H9 (cell line): Measurements from ENCODE around the gene XRRA1. TPM values are rescaled to one million over a fixed set of nuclear protein-coding genes. Genes with fewer than 3 reads are reported as not detected.

ENCODE experiments used
- DNase-seq: peaks from one replicate; pipeline ENCODE4 v3.0.0-alpha.2; 2017
- H2AFZ ChIP-seq: one replicate; pipeline ENCODE4 v1.6.1; 2013; ENCODE audit warnings: mild to moderate bottlenecking, low read length, control low read depth, moderate library complexity
- H2AK5ac ChIP-seq: 2 replicates; pipeline ENCODE4 v1.6.1; 2013; ENCODE audit warnings: low read length, control low read depth, mixed read lengths; ENCODE audit not compliant: insufficient read length
- H2BK120ac ChIP-seq: one replicate; pipeline ENCODE4 v1.6.1; 2013; ENCODE audit warnings: low read depth, mild to moderate bottlenecking, low read length, control low read depth, inconsistent platforms; ENCODE audit not compliant: poor library complexity, severe bottlenecking
- H2BK12ac ChIP-seq: 2 replicates; pipeline ENCODE4 v1.6.1; 2013; ENCODE audit warnings: low read length, control low read depth, mixed read lengths, low read depth; ENCODE audit not compliant: insufficient read length
- H2BK15ac ChIP-seq: 2 replicates; pipeline ENCODE4 v1.6.1; 2013; ENCODE audit warnings: low read depth, low read length, control low read depth
- H2BK20ac ChIP-seq: one replicate; pipeline ENCODE4 v1.6.1; 2013; ENCODE audit warnings: low read depth, mild to moderate bottlenecking, low read length, control low read depth, inconsistent platforms; ENCODE audit not compliant: poor library complexity, severe bottlenecking
- H2BK5ac ChIP-seq: 2 replicates; pipeline ENCODE4 v1.6.1; 2013; ENCODE audit warnings: low read length, control low read depth, mixed read lengths; ENCODE audit not compliant: insufficient read length
- H3K14ac ChIP-seq: 2 replicates; pipeline ENCODE4 v1.6.1; 2013; ENCODE audit warnings: low read length, control low read depth; ENCODE audit not compliant: insufficient read depth
- H3K18ac ChIP-seq: 2 replicates; pipeline ENCODE4 v1.6.1; 2013; ENCODE audit warnings: low read depth, mild to moderate bottlenecking, mixed read lengths, low read length, control low read depth; ENCODE audit not compliant: insufficient read length
- H3K23ac ChIP-seq: 2 replicates; pipeline ENCODE4 v1.6.1; 2013; ENCODE audit warnings: low read length, control low read depth, mixed read lengths, low read depth; ENCODE audit not compliant: insufficient read length
- H3K23me2 ChIP-seq: 2 replicates; pipeline ENCODE4 v1.6.1; 2013; ENCODE audit warnings: low read depth, mild to moderate bottlenecking, mixed read lengths, low read length, control low read depth; ENCODE audit not compliant: insufficient read length, poor library complexity, severe bottlenecking
- H3K27ac ChIP-seq: 2 replicates; pipeline ENCODE4 v1.5.1; 2013; ENCODE audit warnings: low read length, control low read depth, mixed read lengths, low read depth; ENCODE audit not compliant: insufficient read length
- H3K27me3 ChIP-seq: 2 replicates; pipeline ENCODE4 v1.6.1; 2013; ENCODE audit warnings: low read length, control low read depth, inconsistent platforms; ENCODE audit not compliant: insufficient read depth
- H3K4ac ChIP-seq: 2 replicates; pipeline ENCODE4 v1.6.1; 2013; ENCODE audit warnings: low read depth, mild to moderate bottlenecking, control low read depth, inconsistent platforms, low read length, moderate library complexity
- H3K4me1 ChIP-seq: 2 replicates; pipeline ENCODE4 v1.6.1; 2013; ENCODE audit warnings: low read length, control low read depth, inconsistent platforms; ENCODE audit not compliant: insufficient read depth
- H3K4me2 ChIP-seq: 2 replicates; pipeline ENCODE4 v1.6.1; 2013; ENCODE audit warnings: low read length, control low read depth, mixed read lengths; ENCODE audit not compliant: insufficient read length, insufficient read depth
- H3K56ac ChIP-seq: 2 replicates; pipeline ENCODE4 v1.6.1; 2013; ENCODE audit warnings: low read depth, mild to moderate bottlenecking, mixed read lengths, low read length, control low read depth; ENCODE audit not compliant: insufficient read length
- H3K79me1 ChIP-seq: 2 replicates; pipeline ENCODE4 v1.6.1; 2013; ENCODE audit warnings: low read depth, mild to moderate bottlenecking, moderate library complexity, low read length, control low read depth, inconsistent platforms; ENCODE audit not compliant: insufficient read depth, poor library complexity, severe bottlenecking
- H3K79me2 ChIP-seq: 2 replicates; pipeline ENCODE4 v1.6.1; 2013; ENCODE audit warnings: low read length, control low read depth, inconsistent platforms; ENCODE audit not compliant: insufficient read depth
- H3K9ac ChIP-seq: 2 replicates; pipeline ENCODE4 v1.6.1; 2013; ENCODE audit warnings: low read length, control low read depth, mixed read lengths; ENCODE audit not compliant: insufficient read length; ENCODE audit errors: extremely low read depth
- H3K9me3 ChIP-seq: one replicate; pipeline ENCODE4 v1.6.1; 2013; ENCODE audit warnings: low read depth, low read length, inconsistent platforms; ENCODE audit not compliant: control insufficient read depth
- H3T11ph ChIP-seq: one replicate; pipeline ENCODE4 v1.6.1; 2013; ENCODE audit warnings: mild to moderate bottlenecking, low read length, control low read depth, inconsistent platforms
- H4K20me1 ChIP-seq: one replicate; pipeline ENCODE4 v1.6.1; 2013; ENCODE audit not compliant: control insufficient read depth, insufficient read length, insufficient read depth
- H4K5ac ChIP-seq: 2 replicates; pipeline ENCODE4 v1.6.1; 2013; ENCODE audit warnings: low read depth, mild to moderate bottlenecking, mixed read lengths, low read length, control low read depth; ENCODE audit not compliant: insufficient read length
- H4K8ac ChIP-seq: replicated peaks from 2 replicates; pipeline ENCODE4 v1.6.1; 2013; ENCODE audit warnings: low read length, control low read depth, mixed read lengths, low read depth; ENCODE audit not compliant: insufficient read length
- H4K91ac ChIP-seq: 2 replicates; pipeline ENCODE4 v1.6.1; 2013; ENCODE audit warnings: low read depth, mild to moderate bottlenecking, moderate library complexity, mixed read lengths, low read length, control low read depth; ENCODE audit not compliant: insufficient read length
- H3K27ac Mint-ChIP-seq, 3 experiments: 2 replicates in 2 of 3; 3 replicates in 1 of 3; pipeline ENCODE4 v1.8.0; 2020 to 2021; ENCODE audit warnings: mixed read lengths in 3 of 3, mild to moderate bottlenecking in 1 of 3, moderate library complexity in 1 of 3
- H3K27me3 Mint-ChIP-seq: 2 replicates; pipeline ENCODE4 v1.8.0; 2021; ENCODE audit warnings: low read depth, mild to moderate bottlenecking, moderate library complexity, mixed read lengths
- H3K36me3 Mint-ChIP-seq, 3 experiments: 2 replicates in 2 of 3; 3 replicates in 1 of 3; pipeline ENCODE4 v1.8.0; 2020 to 2021; ENCODE audit warnings: low read depth in 3 of 3, mixed read lengths in 3 of 3; ENCODE audit not compliant: insufficient read depth in 1 of 3
- H3K4me1 Mint-ChIP-seq, 2 experiments: 2 replicates each; pipeline ENCODE4 v1.8.0; 2020; ENCODE audit warnings: mixed read lengths in 2 of 2
- H3K4me3 Mint-ChIP-seq, 2 experiments: 2 replicates in 1 of 2; 3 replicates in 1 of 2; pipeline ENCODE4 v1.8.0; 2020 to 2021; ENCODE audit warnings: mild to moderate bottlenecking in 2 of 2, mixed read lengths in 2 of 2, moderate library complexity in 1 of 2
- H3K9me3 Mint-ChIP-seq, 2 experiments: 2 replicates in 1 of 2; 3 replicates in 1 of 2; pipeline ENCODE4 v1.8.0; 2020; ENCODE audit warnings: mild to moderate bottlenecking in 2 of 2, mixed read lengths in 2 of 2, moderate library complexity in 1 of 2
- WGBS: extraction: QIAGEN DNeasy Blood & Tissue Kit; methylation state at CpG from one replicate; pipeline ENCODE4 v1.1.7; 2013; ENCODE audit warnings: missing lambda C conversion rate, low lambda C conversion rate, mixed read lengths; ENCODE audit not compliant: insufficient read length; ENCODE audit errors: extremely low coverage; 5-methylcytosine and 5-hydroxymethylcytosine counted together
- total RNA-seq: library from RNA; stranded (reverse); gene quantifications from 2 replicates; pipeline ENCODE4 v1.2.1, GENCODE V29; 2021
- TF ChIP-seq, protein P1 (sequence below): fragments of 200-600 bp; sonication (generic); conservative IDR thresholded peaks from 3 replicates; pipeline ENCODE4 v1.8.0; 2021; ENCODE audit warnings: antibody characterized with exemption, mild to moderate bottlenecking

XRRA1 gene
- total RNA-seq, 1 experiment from 2014 or later, result 4.5 TPM

DNA sequence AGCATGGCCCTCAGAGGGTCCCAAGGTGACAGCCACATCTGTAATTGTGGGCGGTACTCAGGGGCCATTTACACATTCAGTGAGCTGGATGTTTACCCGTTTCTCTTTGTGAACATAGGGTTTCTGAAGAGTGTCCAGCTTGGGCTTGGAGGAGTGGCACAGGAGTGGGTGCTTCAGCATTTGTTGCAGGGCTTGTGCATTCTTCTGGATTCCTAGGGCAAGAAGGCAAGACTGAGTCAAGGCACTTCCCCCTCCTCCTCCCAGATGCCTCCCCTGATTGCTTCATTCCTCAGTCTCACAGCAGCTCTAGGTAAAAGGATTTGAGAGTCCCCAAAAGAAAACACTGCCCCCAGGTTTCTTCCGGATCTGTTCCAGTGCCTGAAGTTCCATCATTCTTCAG lies 104.8 kb downstream of the XRRA1 start:
- H3K27me3 Mint-ChIP-seq, result no peaks in the 10 kb centered on the region
- no peak overlapping the region; a peak in 1 of 7 replicates for H3K27ac Mint-ChIP-seq
- no peak overlapping the region for H2AK5ac ChIP-seq
- H4K5ac ChIP-seq, result no peak overlapping the region
- no peak overlapping the region for H2BK15ac ChIP-seq
- no CpG with 5 or more reads among the region's 3 CpGs for WGBS
- no peak overlapping the region for H2AFZ ChIP-seq
- no peak overlapping the region for H3K18ac ChIP-seq
- no peak overlapping the region for H2BK120ac ChIP-seq
- H3K4me3 Mint-ChIP-seq, result no peak overlapping the region
- H2BK20ac ChIP-seq, result no peak overlapping the region
- H3K9ac ChIP-seq, result no peak overlapping the region
- no peak overlapping the region for H4K8ac ChIP-seq
- no peak overlapping the region for H3K14ac ChIP-seq
- H3K4me1 Mint-ChIP-seq, result peaks cover 11 to 13% of the 10 kb centered on the region in 2 experiments
- H3K79me2 ChIP-seq, result no peaks in the 10 kb centered on the region
- H3K27ac ChIP-seq, result no peak overlapping the region
- H3K27me3 ChIP-seq, result no peaks in the 10 kb centered on the region
- TF ChIP-seq, protein P1, sequence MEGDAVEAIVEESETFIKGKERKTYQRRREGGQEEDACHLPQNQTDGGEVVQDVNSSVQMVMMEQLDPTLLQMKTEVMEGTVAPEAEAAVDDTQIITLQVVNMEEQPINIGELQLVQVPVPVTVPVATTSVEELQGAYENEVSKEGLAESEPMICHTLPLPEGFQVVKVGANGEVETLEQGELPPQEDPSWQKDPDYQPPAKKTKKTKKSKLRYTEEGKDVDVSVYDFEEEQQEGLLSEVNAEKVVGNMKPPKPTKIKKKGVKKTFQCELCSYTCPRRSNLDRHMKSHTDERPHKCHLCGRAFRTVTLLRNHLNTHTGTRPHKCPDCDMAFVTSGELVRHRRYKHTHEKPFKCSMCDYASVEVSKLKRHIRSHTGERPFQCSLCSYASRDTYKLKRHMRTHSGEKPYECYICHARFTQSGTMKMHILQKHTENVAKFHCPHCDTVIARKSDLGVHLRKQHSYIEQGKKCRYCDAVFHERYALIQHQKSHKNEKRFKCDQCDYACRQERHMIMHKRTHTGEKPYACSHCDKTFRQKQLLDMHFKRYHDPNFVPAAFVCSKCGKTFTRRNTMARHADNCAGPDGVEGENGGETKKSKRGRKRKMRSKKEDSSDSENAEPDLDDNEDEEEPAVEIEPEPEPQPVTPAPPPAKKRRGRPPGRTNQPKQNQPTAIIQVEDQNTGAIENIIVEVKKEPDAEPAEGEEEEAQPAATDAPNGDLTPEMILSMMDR, result no peak
- no peaks in the 10 kb centered on the region for H3K79me1 ChIP-seq
- no peak overlapping the region for H3K56ac ChIP-seq
- no peaks in the 10 kb centered on the region for H4K20me1 ChIP-seq
- no peaks in the 10 kb centered on the region for H3K9me3 ChIP-seq
- no peaks in the 10 kb centered on the region for H3K4me1 ChIP-seq
- H2BK12ac ChIP-seq, result no peak overlapping the region
- no peak overlapping the region for H3K4ac ChIP-seq
- no peaks in the 10 kb centered on the region for H3K9me3 Mint-ChIP-seq
- no peaks in the 10 kb centered on the region for H3K23me2 ChIP-seq
- H3K4me2 ChIP-seq, result no peak overlapping the region
- no peak overlapping the region for H2BK5ac ChIP-seq
- DNase-seq, result no peak
- no peak overlapping the region for H3K23ac ChIP-seq
- H3K36me3 Mint-ChIP-seq, result peaks cover 0 to 16% (median 0%) of the 10 kb centered on the region in 3 experiments; a peak in 3 of 7 replicates
- no peak overlapping the region for H4K91ac ChIP-seq
- no peak overlapping the region for H3T11ph ChIP-seq
